Neuronal stem cell (in vitro differentiated cells): Measurements from ENCODE around the gene JAKMIP1.

Source experiments
- DNase-seq: peaks from one replicate; pipeline ENCODE4 v3.0.0-alpha.2; 2013; ENCODE audit warnings: low spot score
- H2AFZ ChIP-seq: one replicate; pipeline ENCODE4 v1.6.1; 2013; ENCODE audit warnings: mild to moderate bottlenecking, low read length, inconsistent platforms
- H2AK5ac ChIP-seq: 2 replicates; pipeline ENCODE4 v1.6.1; 2013; ENCODE audit warnings: low read depth, mild to moderate bottlenecking, inconsistent platforms, low read length, moderate library complexity, mixed read lengths
- H2BK120ac ChIP-seq: 2 replicates; pipeline ENCODE4 v1.6.1; 2013; ENCODE audit warnings: low read depth, mild to moderate bottlenecking, inconsistent platforms, low read length, moderate library complexity, mixed read lengths
- H2BK12ac ChIP-seq: one replicate; pipeline ENCODE4 v1.6.1; 2013; ENCODE audit warnings: low read length, inconsistent platforms
- H2BK15ac ChIP-seq: 2 replicates; pipeline ENCODE4 v1.6.1; 2013; ENCODE audit warnings: mild to moderate bottlenecking, low read length, inconsistent platforms, mixed read lengths
- H2BK5ac ChIP-seq: one replicate; pipeline ENCODE4 v1.6.1; 2013; ENCODE audit warnings: inconsistent platforms, mild to moderate bottlenecking, low read length, moderate library complexity
- H3K14ac ChIP-seq: one replicate; pipeline ENCODE4 v1.6.1; 2013; ENCODE audit warnings: low read length, inconsistent platforms
- H3K18ac ChIP-seq: 2 replicates; pipeline ENCODE4 v1.6.1; 2013; ENCODE audit warnings: low read length, inconsistent platforms
- H3K23ac ChIP-seq: 2 replicates; pipeline ENCODE4 v1.6.1; 2013; ENCODE audit warnings: low read depth, mild to moderate bottlenecking, mixed read lengths, low read length, inconsistent platforms; ENCODE audit not compliant: poor library complexity
- H3K27ac ChIP-seq: replicated peaks from 3 replicates; pipeline ENCODE4 v1.5.1; 2013; ENCODE audit warnings: low read length, inconsistent platforms
- H3K27me3 ChIP-seq, 3 experiments: 2 replicates each; pipeline ENCODE4 v1.6.1; 2013; ENCODE audit warnings: low read length in 3 of 3, mild to moderate bottlenecking in 2 of 3, inconsistent platforms in 1 of 3, low read depth in 1 of 3, mixed read lengths in 1 of 3, moderate library complexity in 1 of 3; ENCODE audit not compliant: control insufficient read depth in 3 of 3, insufficient read depth in 3 of 3
- H3K36me3 ChIP-seq, 2 donors: replicated peaks in 1 of 2; 2 replicates each; pipeline ENCODE4 v1.6.1; 2013; ENCODE audit warnings: low read length in 2 of 2; ENCODE audit not compliant: control insufficient read depth in 2 of 2, insufficient read depth in 2 of 2
- H3K4ac ChIP-seq: 2 replicates; pipeline ENCODE4 v1.6.1; 2013; ENCODE audit warnings: inconsistent platforms, mild to moderate bottlenecking, low read length, moderate library complexity
- H3K4me1 ChIP-seq, 2 donors: 1 replicate in 1 of 2; 2 replicates in 1 of 2; pipeline ENCODE4 v1.6.1; 2013; ENCODE audit warnings: low read length in 2 of 2, low read depth in 1 of 2; ENCODE audit not compliant: control insufficient read depth in 2 of 2, insufficient read depth in 1 of 2
- H3K4me2 ChIP-seq: one replicate; pipeline ENCODE4 v1.6.1; 2013; ENCODE audit warnings: mild to moderate bottlenecking, low read length, inconsistent platforms; ENCODE audit not compliant: insufficient read depth, poor library complexity, severe bottlenecking
- H3K4me3 ChIP-seq, 2 donors: 2 replicates each; pipeline ENCODE4 v1.5.1; 2013; ENCODE audit warnings: low read length in 2 of 2, mild to moderate bottlenecking in 2 of 2, inconsistent platforms in 1 of 2, moderate library complexity in 1 of 2
- H3K79me1 ChIP-seq: one replicate; pipeline ENCODE4 v1.6.1; 2013; ENCODE audit warnings: low read depth, mild to moderate bottlenecking, inconsistent platforms, low read length, moderate library complexity
- H3K9ac ChIP-seq: one replicate; pipeline ENCODE4 v1.6.1; 2013; ENCODE audit warnings: mild to moderate bottlenecking, low read depth, low read length, inconsistent platforms; ENCODE audit not compliant: poor library complexity
- H3K9me3 ChIP-seq, 2 donors: replicated peaks in 1 of 2; 2 replicates each; pipeline versions ENCODE3 to v1.6.1; 2013; ENCODE audit warnings: low read length in 2 of 2, mild to moderate bottlenecking in 2 of 2, inconsistent platforms in 1 of 2, low read depth in 1 of 2, mixed read lengths in 1 of 2, moderate library complexity in 1 of 2; ENCODE audit not compliant: control insufficient read depth in 2 of 2, insufficient read depth in 1 of 2
- H4K8ac ChIP-seq: one replicate; pipeline ENCODE4 v1.6.1; 2013; ENCODE audit warnings: low read depth, mild to moderate bottlenecking, inconsistent platforms, low read length, moderate library complexity
- H4K91ac ChIP-seq: one replicate; pipeline ENCODE4 v1.6.1; 2013; ENCODE audit warnings: low read length, low read depth, mild to moderate bottlenecking, inconsistent platforms; ENCODE audit not compliant: poor library complexity
- WGBS, 2 donors: extraction: QIAGEN DNeasy Blood & Tissue Kit; methylation state at CpG; one replicate each; pipeline ENCODE4 v1.1.7; 2013; ENCODE audit warnings: missing lambda C conversion rate in 2 of 2, mixed read lengths in 1 of 2; ENCODE audit not compliant: insufficient read length in 2 of 2, insufficient replicate concordance in 1 of 2; ENCODE audit errors: extremely low coverage in 2 of 2; 5-methylcytosine and 5-hydroxymethylcytosine counted together

The JAKMIP1 gene

GRCh38 chr4:5979981-5980380 lies 220.4 kb downstream of the JAKMIP1 start:
- Histone ChIP-seq H3K9ac (no peak overlapping the region), H3K18ac (no peak overlapping the region), H3K27me3 (peaks cover 0 to 9% (median 0%) of the 10 kb centered on the region in 3 experiments), H3K9me3 (peaks cover 0 to 2% of the 10 kb centered on the region in 2 donors), H2AFZ (no peak overlapping the region), H3K23ac (no peak overlapping the region), H4K91ac (no peak overlapping the region), H2BK15ac (no peak overlapping the region), H3K4ac (no peak overlapping the region), H3K79me1 (no peaks in the 10 kb centered on the region), H3K36me3 (no peaks in the 10 kb centered on the region), H2BK120ac (no peak overlapping the region), H3K4me1 (no peaks in the 10 kb centered on the region), H3K27ac (no peak overlapping the region), H2BK12ac (no peak overlapping the region), H3K4me3 (no peak overlapping the region), H4K8ac (no peak overlapping the region), H2AK5ac (no peak overlapping the region), H3K14ac (no peak overlapping the region), H3K4me2 (no peak overlapping the region), H2BK5ac (no peak overlapping the region)
- DNase-seq: peak; percentile 37
- WGBS, 2 donors: no CpG with 5 or more reads among the region's 11 CpGs

GRCh38 chr4:5976921-5977320 lies 223.4 kb downstream of the JAKMIP1 start:
- no CpG with 5 or more reads among the region's 9 CpGs for WGBS, 2 donors
- Histone ChIP-seq H2AK5ac (peak overlapping the region; percentile 5), H3K27ac (no peak overlapping the region), H3K9ac (no peak overlapping the region), H2BK12ac (no peak overlapping the region), H2BK120ac (no peak overlapping the region), H3K9me3 (no peaks in the 10 kb centered on the region), H2BK5ac (peak overlapping the region; percentile 59), H3K4me2 (no peak overlapping the region), H3K36me3 (no peaks in the 10 kb centered on the region), H3K4me3 (no peak overlapping the region), H3K4ac (no peak overlapping the region), H2BK15ac (no peak overlapping the region), H2AFZ (no peak overlapping the region), H3K79me1 (no peaks in the 10 kb centered on the region), H3K27me3 (peaks cover 0 to 9% (median 0%) of the 10 kb centered on the region in 3 experiments), H3K14ac (no peak overlapping the region), H3K4me1 (no peaks in the 10 kb centered on the region), H4K91ac (no peak overlapping the region), H4K8ac (no peak overlapping the region), H3K18ac (peak overlapping the region; percentile 53), H3K23ac (no peak overlapping the region)
- DNase-seq: no peak

DNA sequence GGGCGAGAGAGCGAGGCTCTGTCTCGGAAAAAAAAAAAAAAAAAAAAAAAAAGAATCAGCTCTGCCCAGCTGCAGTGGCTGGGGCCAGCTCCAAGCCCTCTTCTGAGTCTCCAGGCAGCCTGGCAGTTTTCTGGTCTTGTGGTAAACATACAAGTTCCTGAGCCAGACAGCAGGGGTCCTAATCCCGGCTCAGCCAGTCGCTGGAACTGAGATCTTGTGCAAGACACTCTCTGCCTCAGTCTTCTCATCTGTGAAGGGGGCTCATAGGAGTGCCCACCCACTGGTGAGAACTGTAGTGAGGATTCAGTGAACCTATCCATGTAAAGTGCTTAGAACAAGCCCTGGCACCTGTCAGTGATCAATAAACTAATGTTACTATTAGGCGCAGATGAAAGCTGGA lies 223.9 kb downstream of the JAKMIP1 start:
- no peak overlapping the region for H3K14ac ChIP-seq
- H3K4me1 ChIP-seq: no peaks in the 10 kb centered on the region
- H3K4ac ChIP-seq: no peak overlapping the region
- H3K4me2 ChIP-seq: no peak overlapping the region
- H3K27ac ChIP-seq: no peak overlapping the region
- H3K9me3 ChIP-seq: no peaks in the 10 kb centered on the region
- H4K91ac ChIP-seq: no peak overlapping the region
- peaks cover 0 to 10% (median 0%) of the 10 kb centered on the region in 3 experiments for H3K27me3 ChIP-seq
- H2BK15ac ChIP-seq: no peak overlapping the region
- H2BK120ac ChIP-seq: no peak overlapping the region
- H3K18ac ChIP-seq: no peak overlapping the region
- no peaks in the 10 kb centered on the region for H3K36me3 ChIP-seq
- H2AFZ ChIP-seq: no peak overlapping the region
- no peak for DNase-seq
- no peak overlapping the region for H3K23ac ChIP-seq
- no peak overlapping the region for H2BK12ac ChIP-seq
- H2AK5ac ChIP-seq: peak overlapping the region; percentile 5
- no peak overlapping the region for H3K9ac ChIP-seq
- H3K4me3 ChIP-seq: no peak overlapping the region
- peak overlapping the region; percentile 59 for H2BK5ac ChIP-seq
- no peaks in the 10 kb centered on the region for H3K79me1 ChIP-seq
- WGBS, 2 donors: no CpG with 5 or more reads among the region's 6 CpGs
- H4K8ac ChIP-seq: no peak overlapping the region
